Measurements from ENCODE around the gene PNLDC1. TPM values are rescaled to one million over a fixed set of nuclear protein-coding genes. Genes with fewer than 3 reads are reported as not detected.

Gene PNLDC1
- total and polyA plus RNA-seq, 2 experiments from 2014 or later: 0.11 TPM; not detected in 1

DNA sequence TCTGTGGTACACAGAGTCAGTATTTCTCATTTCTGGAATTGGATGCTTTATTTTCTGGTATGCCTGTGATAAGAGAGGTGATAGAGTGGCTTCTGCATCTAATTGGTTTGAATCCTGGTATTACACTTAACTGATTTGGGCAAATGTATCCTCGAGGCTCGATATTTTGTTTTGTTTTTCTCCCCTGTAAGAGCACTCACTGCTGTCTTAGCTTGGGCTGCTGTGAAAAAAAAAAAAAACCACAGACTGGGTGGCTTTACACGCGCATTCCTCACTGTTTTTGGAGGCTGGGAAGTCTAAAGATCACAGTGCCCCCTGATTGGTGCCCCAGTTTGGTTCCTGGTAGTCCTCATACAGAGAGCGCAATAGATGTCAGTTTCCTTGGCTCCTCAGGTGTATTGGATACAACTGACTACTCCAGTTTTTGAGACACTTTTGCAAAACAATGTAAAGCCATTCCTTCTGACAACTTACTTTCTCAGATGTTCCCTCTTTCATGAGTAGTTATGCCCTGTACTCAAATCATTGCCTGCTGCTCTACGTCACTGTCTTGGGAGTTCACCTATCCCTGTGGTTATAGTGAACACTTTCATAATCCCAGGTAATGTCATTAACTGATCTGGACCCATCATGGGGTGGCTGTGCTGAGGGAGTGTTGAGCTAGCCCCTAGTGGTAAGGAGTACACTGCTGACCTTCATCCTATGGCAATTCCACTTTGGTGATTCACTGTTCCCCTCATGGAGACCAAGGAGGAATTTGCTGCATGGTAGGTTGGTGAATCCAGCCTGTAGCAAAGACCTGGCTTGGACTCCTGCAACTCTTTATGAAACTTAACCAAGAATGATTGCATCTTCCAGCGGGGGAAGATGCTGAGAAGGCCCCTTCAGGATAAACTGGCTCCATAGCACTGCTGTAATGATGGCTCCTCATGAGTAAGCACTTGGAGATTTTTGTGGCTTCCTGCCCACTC, 41.8 kb upstream of the PNLDC1 start:
- no peaks in the 10 kb centered on the region for H3K9me3 ChIP-seq (ENCODE audit: low read depth)
- peak; percentile 11 for DNase-seq (ENCODE audit: low spot score)
- TF ChIP-seq EZH2 (IDR thresholded peaks at IDR 0.05; ENCODE audit: borderline replicate concordance): no peak
- TF ChIP-seq, protein P1, sequence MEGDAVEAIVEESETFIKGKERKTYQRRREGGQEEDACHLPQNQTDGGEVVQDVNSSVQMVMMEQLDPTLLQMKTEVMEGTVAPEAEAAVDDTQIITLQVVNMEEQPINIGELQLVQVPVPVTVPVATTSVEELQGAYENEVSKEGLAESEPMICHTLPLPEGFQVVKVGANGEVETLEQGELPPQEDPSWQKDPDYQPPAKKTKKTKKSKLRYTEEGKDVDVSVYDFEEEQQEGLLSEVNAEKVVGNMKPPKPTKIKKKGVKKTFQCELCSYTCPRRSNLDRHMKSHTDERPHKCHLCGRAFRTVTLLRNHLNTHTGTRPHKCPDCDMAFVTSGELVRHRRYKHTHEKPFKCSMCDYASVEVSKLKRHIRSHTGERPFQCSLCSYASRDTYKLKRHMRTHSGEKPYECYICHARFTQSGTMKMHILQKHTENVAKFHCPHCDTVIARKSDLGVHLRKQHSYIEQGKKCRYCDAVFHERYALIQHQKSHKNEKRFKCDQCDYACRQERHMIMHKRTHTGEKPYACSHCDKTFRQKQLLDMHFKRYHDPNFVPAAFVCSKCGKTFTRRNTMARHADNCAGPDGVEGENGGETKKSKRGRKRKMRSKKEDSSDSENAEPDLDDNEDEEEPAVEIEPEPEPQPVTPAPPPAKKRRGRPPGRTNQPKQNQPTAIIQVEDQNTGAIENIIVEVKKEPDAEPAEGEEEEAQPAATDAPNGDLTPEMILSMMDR (IDR thresholded peaks at IDR 0.05; ENCODE audit: poor library complexity): no peak
- TF ChIP-seq EZH2phosphoT487 (IDR thresholded peaks at IDR 0.05; ENCODE audit: low read depth, severe bottlenecking, unreplicated experiment): no peak
- H3K4me1 ChIP-seq (ENCODE audit: insufficient read depth): peaks cover 20% of the 10 kb centered on the region
- no peak overlapping the region for H3K4me2 ChIP-seq
- 95% methylated on average over 7 of the region's 7 CpGs for WGBS (ENCODE audit: low lambda C conversion rate, missing lambda C conversion rate)
- H3K27me3 ChIP-seq: no peaks in the 10 kb centered on the region
- H4K20me1 ChIP-seq (ENCODE audit: insufficient read depth, poor library complexity, severe bottlenecking): no peaks in the 10 kb centered on the region
- no peaks in the 10 kb centered on the region for H3K9me2 ChIP-seq (replicated peaks; ENCODE audit: insufficient read depth)
- no peak overlapping the region for H2AFZ ChIP-seq
- peaks cover 25% of the 10 kb centered on the region for H3K79me2 ChIP-seq
- H3K36me3 ChIP-seq (replicated peaks; ENCODE audit: insufficient read depth, low read depth): no peaks in the 10 kb centered on the region
- H3K27ac ChIP-seq: no peak overlapping the region
- no peak overlapping the region for H3K4me3 ChIP-seq

DNA sequence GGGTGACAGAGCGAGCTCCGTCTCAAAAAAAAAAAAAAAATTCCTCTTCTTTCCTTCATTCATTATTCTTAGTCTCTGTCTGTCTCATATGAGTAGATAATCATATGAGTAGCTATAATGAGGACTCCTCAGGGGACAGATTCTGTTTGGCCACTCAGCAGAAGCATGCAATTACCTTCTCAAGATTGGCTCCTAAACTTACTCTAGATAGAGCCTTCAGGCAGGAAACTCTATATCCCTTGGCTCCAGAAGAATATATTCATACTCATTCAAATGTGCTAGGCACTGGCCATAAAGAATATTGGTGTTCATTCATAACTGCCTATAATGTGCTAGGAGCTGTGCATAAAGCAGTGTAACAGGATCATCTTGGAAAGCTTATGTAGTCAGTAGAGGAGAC, 40.4 kb upstream of the PNLDC1 start:
- Histone ChIP-seq H3K27me3 (no peaks in the 10 kb centered on the region), H4K20me1 (ENCODE audit: insufficient read depth, poor library complexity, severe bottlenecking) (no peaks in the 10 kb centered on the region), H3K4me3 (no peak overlapping the region), H3K9me2 (replicated peaks; ENCODE audit: insufficient read depth) (no peaks in the 10 kb centered on the region), H3K79me2 (peaks cover 31% of the 10 kb centered on the region), H2AFZ (no peak overlapping the region), H3K36me3 (replicated peaks; ENCODE audit: insufficient read depth, low read depth) (no peaks in the 10 kb centered on the region), H3K4me2 (no peak overlapping the region), H3K4me1 (ENCODE audit: insufficient read depth) (peaks cover 20% of the 10 kb centered on the region), H3K9me3 (ENCODE audit: low read depth) (no peaks in the 10 kb centered on the region), H3K27ac (peak overlapping the region; percentile 19)
- DNase-seq (ENCODE audit: low spot score): no peak
- TF ChIP-seq EZH2phosphoT487 (IDR thresholded peaks at IDR 0.05; ENCODE audit: low read depth, severe bottlenecking, unreplicated experiment) (no peak), EZH2 (IDR thresholded peaks at IDR 0.05; ENCODE audit: borderline replicate concordance) (no peak)
- TF ChIP-seq, protein P1 (IDR thresholded peaks at IDR 0.05; ENCODE audit: poor library complexity): no peak
- 61% methylated on average over 2 of the region's 2 CpGs for WGBS (ENCODE audit: low lambda C conversion rate, missing lambda C conversion rate)

DNA sequence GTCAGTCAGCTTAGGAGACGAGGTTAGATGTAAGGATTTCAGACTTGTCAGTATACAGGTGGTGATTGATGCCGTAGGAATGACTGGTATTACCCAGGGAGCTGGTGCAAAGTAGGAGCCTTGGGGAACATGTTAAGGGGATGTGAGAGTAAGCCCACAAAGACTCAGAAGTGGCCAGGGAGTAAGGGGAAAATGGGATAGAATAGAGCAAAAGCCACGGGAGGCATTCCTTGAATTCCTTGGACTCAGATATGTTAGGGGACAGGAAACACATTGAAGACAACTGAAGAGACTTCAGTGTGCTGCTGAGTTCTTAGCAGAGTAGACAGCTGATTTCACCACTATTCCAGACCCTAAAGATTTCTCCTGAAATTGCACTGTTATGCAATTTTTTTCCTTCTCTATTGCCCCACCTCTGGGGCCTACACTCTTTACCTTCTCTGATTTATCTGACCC, 39.4 kb upstream of the PNLDC1 start:
- no peaks in the 10 kb centered on the region for H3K27me3 ChIP-seq
- H3K9me2 ChIP-seq (replicated peaks; ENCODE audit: insufficient read depth): no peaks in the 10 kb centered on the region
- H2AFZ ChIP-seq: peak overlapping the region; percentile 92
- no peaks in the 10 kb centered on the region for H4K20me1 ChIP-seq (ENCODE audit: insufficient read depth, poor library complexity, severe bottlenecking)
- 40% methylated on average over 3 of the region's 3 CpGs for WGBS (ENCODE audit: low lambda C conversion rate, missing lambda C conversion rate)
- H3K79me2 ChIP-seq: peaks cover 38% of the 10 kb centered on the region
- peak overlapping the region; percentile 99 for H3K27ac ChIP-seq
- H3K4me3 ChIP-seq: peak overlapping the region; percentile 68
- H3K9me3 ChIP-seq (ENCODE audit: low read depth): no peaks in the 10 kb centered on the region
- H3K4me2 ChIP-seq: peak overlapping the region; percentile 96
- TF ChIP-seq, protein P1 (IDR thresholded peaks at IDR 0.05; ENCODE audit: poor library complexity): no peak
- peak; percentile 16 for DNase-seq (ENCODE audit: low spot score)
- H3K4me1 ChIP-seq (ENCODE audit: insufficient read depth): peaks cover 20% of the 10 kb centered on the region
- H3K36me3 ChIP-seq (replicated peaks; ENCODE audit: insufficient read depth, low read depth): no peaks in the 10 kb centered on the region

All from hepatocyte (in vitro differentiated cells).